HepG2 (cell line): ENCODE measurements around the gene SLC25A23. TPM values are rescaled to one million over a fixed set of nuclear protein-coding genes. Genes with fewer than 3 reads are reported as not detected.

Source experiments
- ATAC-seq: fragments of 200-7000 bp; cut with Tn5 transposase; 3 replicates; pipeline ENCODE4 v1.9.1; 2020; ENCODE audit warnings: mild to moderate bottlenecking, moderate library complexity
- BruUV-seq: library from RNA; stranded (reverse); fragments of 400-500 nt; replicated peaks from 2 replicates; lab custom pipeline; 2021; lab: Mats Ljungman, UMichigan
- CTCF ChIA-PET: fragments of 300-600 bp; formaldehyde crosslinking; extraction: SDS; loops from one replicate; lab custom pipeline; 2021; ENCODE audit warnings: low total read pairs, inconsistent platforms, low intra/inter-chr PET ratio; lab: Yijun Ruan, JAX
- POLR2A ChIA-PET: fragments of 350-600 bp; sonication (Branson Sonifier 250); formaldehyde crosslinking; loops from one replicate; lab custom pipeline; 2020; ENCODE audit warnings: antibody characterized with exemption, inconsistent platforms; lab: Yijun Ruan, JAX
- DNase-seq: peaks from one replicate; pipeline ENCODE4 v3.0.0-alpha.2; 2015; ENCODE audit warnings: low spot score
- FAIRE-seq: peaks from 3 replicates; lab custom pipeline; 2011; peaks lifted over from hg19 to GRCh38; lab: Jason Lieb, UNC
- H2AFZ ChIP-seq: one replicate; pipeline ENCODE4 v1.6.1; 2011; ENCODE audit warnings: low read length, inconsistent platforms
- H3K27ac ChIP-seq: fragments of 300-600 bp; 3 replicates; pipeline ENCODE4 v1.8.0; 2011; ENCODE audit warnings: mixed run types, mild to moderate bottlenecking, mixed read lengths, low read length, inconsistent platforms; ENCODE audit not compliant: insufficient read depth; ENCODE audit errors: extremely low read length
- H3K27me3 ChIP-seq, 2 experiments: fragments of 200-600 bp in 1 of 2; 2 replicates in 1 of 2; 3 replicates in 1 of 2; pipeline versions ENCODE4 v1.6.0 to v1.8.0; 2011; ENCODE audit warnings: low read length in 2 of 2, mild to moderate bottlenecking in 2 of 2, moderate library complexity in 2 of 2, inconsistent platforms in 1 of 2; ENCODE audit not compliant: insufficient read depth in 2 of 2, control insufficient read depth in 1 of 2
- H3K36me3 ChIP-seq, 2 experiments: fragments of 200-600 bp in 1 of 2; replicated peaks in 1 of 2; 2 replicates in 1 of 2; 3 replicates in 1 of 2; pipeline versions ENCODE4 v1.5.1 to v1.8.0; 2011; ENCODE audit warnings: low read length in 2 of 2, inconsistent platforms in 1 of 2; ENCODE audit not compliant: insufficient read depth in 2 of 2, control insufficient read depth in 1 of 2
- H3K4me1 ChIP-seq: 2 replicates; pipeline ENCODE4 v1.5.1; 2012; ENCODE audit warnings: low read length, inconsistent platforms; ENCODE audit not compliant: insufficient read depth
- H3K4me2 ChIP-seq: 2 replicates; pipeline ENCODE4 v1.6.0; 2011; ENCODE audit warnings: low read depth, low read length, inconsistent platforms
- H3K4me3 ChIP-seq, 3 experiments: fragments of 200-600 bp in 1 of 3; sonication (generic), shearing (Covaris generic) in 1 of 3; replicated peaks in 1 of 3; 2 replicates each; pipeline ENCODE4 v1.5.1; 2011 to 2016; ENCODE audit warnings: low read length in 3 of 3, inconsistent platforms in 2 of 3, low read depth in 2 of 3, mild to moderate bottlenecking in 2 of 3, control low read depth in 1 of 3, mixed read lengths in 1 of 3; ENCODE audit not compliant: insufficient read depth in 1 of 3
- H3K79me2 ChIP-seq: one replicate; pipeline ENCODE4 v1.6.1; 2011; ENCODE audit warnings: low read length, inconsistent platforms; ENCODE audit not compliant: insufficient read depth
- H3K9ac ChIP-seq: 2 replicates; pipeline ENCODE4 v1.6.0; 2011; ENCODE audit warnings: mild to moderate bottlenecking, low read depth, low read length, inconsistent platforms; ENCODE audit not compliant: insufficient read depth
- H3K9me3 ChIP-seq: 2 replicates; pipeline ENCODE4 v1.5.1; 2012; ENCODE audit warnings: mild to moderate bottlenecking, low read length
- H4K20me1 ChIP-seq: 2 replicates; pipeline ENCODE4 v1.6.0; 2011; ENCODE audit warnings: inconsistent platforms, mild to moderate bottlenecking, low read length, moderate library complexity; ENCODE audit not compliant: insufficient read depth
- CEBPG ChIP-seq: IDR thresholded peaks from 2 replicates; pipeline ENCODE4 v1.6.1; 2016
- HOXA7 ChIP-seq: sonication (generic); formaldehyde crosslinking; IDR thresholded peaks from 2 replicates; pipeline ENCODE4 v1.8.1; 2022; ENCODE audit warnings: mild to moderate bottlenecking, missing genetic modification reagents, moderate library complexity
- HOXA9 ChIP-seq: sonication (generic); formaldehyde crosslinking; IDR thresholded peaks from 2 replicates; pipeline ENCODE4 v1.8.1; 2022; ENCODE audit warnings: missing genetic modification reagents, mild to moderate bottlenecking, moderate library complexity, borderline replicate concordance
- KLF13 ChIP-seq: sonication (generic); formaldehyde crosslinking; IDR thresholded peaks from 2 replicates; pipeline ENCODE4 v1.4.0; 2020; ENCODE audit warnings: mild to moderate bottlenecking, missing genetic modification reagents
- KLF15 ChIP-seq: sonication (generic); formaldehyde crosslinking; IDR thresholded peaks from 2 replicates; pipeline ENCODE4 v1.8.1; 2023; ENCODE audit warnings: borderline replicate concordance, mild to moderate bottlenecking, inconsistent platforms, missing genetic modification reagents, mixed read lengths
- MIER2 ChIP-seq: IDR thresholded peaks from 2 replicates; pipeline ENCODE4 v1.6.1; 2016; ENCODE audit warnings: missing biosample characterization, missing genetic modification reagents
- RFXANK ChIP-seq: IDR thresholded peaks from 2 replicates; pipeline ENCODE4 v1.6.1; 2016
- SMC3 ChIP-seq: IDR thresholded peaks from 2 replicates; pipeline ENCODE4 v1.6.1; 2011; ENCODE audit warnings: low read length, improper control_type of control experiment
- ZC3H4 ChIP-seq: sonication (generic); formaldehyde crosslinking; IDR thresholded peaks from 2 replicates; pipeline ENCODE4 v1.4.0; 2020; ENCODE audit warnings: missing genetic modification reagents, borderline replicate concordance
- ZNF572 ChIP-seq: sonication (generic); formaldehyde crosslinking; IDR thresholded peaks from 2 replicates; pipeline ENCODE4 v1.5.1; 2020; ENCODE audit warnings: mild to moderate bottlenecking, missing genetic modification reagents
- ZNF678 ChIP-seq: sonication (generic); formaldehyde crosslinking; IDR thresholded peaks from 2 replicates; pipeline ENCODE4 v1.4.0; 2020; ENCODE audit warnings: mild to moderate bottlenecking, missing genetic modification reagents
- whole genome bisulfite sequencing: methylation state at CpG from one replicate; pipeline ENCODE4 v1.1.6; 2017; ENCODE audit warnings: low lambda C conversion rate; 5-methylcytosine and 5-hydroxymethylcytosine counted together
- in situ Hi-C: cut with HindIII; loops from 2 replicates; pipeline ENCODE4 v1.10.0; 2017; ENCODE audit warnings: low pct_unique_long_range_greater_than_20kb; ENCODE audit not compliant: extremely low pct_ligation_motif_present
- intact Hi-C: fragments of 100-400 bp; cut with micrococcal nuclease; formaldehyde crosslinking; loops from one replicate; pipeline ENCODE4 v1.10.0; 2022; ENCODE audit not compliant: unreplicated experiment
- polyA plus RNA-seq, 8 experiments: library from polyadenylated mRNA; depleted of rRNA in 3 of 8; stranded (reverse) in 7 of 8; unstranded in 1 of 8; fragments of >200 nt; fragmentation: Illumina TruSeq in 4 of 8; extraction: Trizol in 4 of 8; gene quantifications; 2 replicates each; pipeline versions ENCODE4 v1.2.1 to v1.2.3, GENCODE V29; 2011 to 2016; ENCODE audit warnings: low read depth in 4 of 8, missing spikeins in 1 of 8, mixed read lengths in 1 of 8; ENCODE audit not compliant: insufficient read depth in 1 of 8
- total RNA-seq, 5 experiments: library from RNA; depleted of rRNA; stranded (reverse); fragments of >200 nt; fragmentation: Illumina TruSeq; extraction: Trizol; gene quantifications; 2 replicates each; pipeline ENCODE4 v1.2.3, GENCODE V29; 2016; ENCODE audit warnings: low read depth in 1 of 5
- TF ChIP-seq, protein P1 (sequence below): sonication (generic); formaldehyde crosslinking; IDR thresholded peaks from 2 replicates; pipeline ENCODE4 v1.5.0; 2020; ENCODE audit warnings: mild to moderate bottlenecking, missing genetic modification reagents, moderate library complexity
- TF ChIP-seq, protein P2 (sequence below): sonication (generic); formaldehyde crosslinking; IDR thresholded peaks from 2 replicates; pipeline ENCODE4 v1.4.0; 2020; ENCODE audit warnings: missing genetic modification reagents
- TF ChIP-seq, protein P3 (sequence below): IDR thresholded peaks from 2 replicates; pipeline ENCODE4 v1.6.1; 2016; ENCODE audit warnings: low read depth, control low read depth
- TF ChIP-seq, protein P4 (sequence below): sonication (generic); formaldehyde crosslinking; IDR thresholded peaks from 2 replicates; pipeline ENCODE4 v1.4.0; 2020; ENCODE audit warnings: missing genetic modification reagents, borderline replicate concordance

Gene SLC25A23
- total and polyA plus RNA-seq, 2 of the 13 experiments (the other 11 are each of a cell fraction or from before 2014, with no cell fraction given) = 12.4 to 15.2 TPM

DNA sequence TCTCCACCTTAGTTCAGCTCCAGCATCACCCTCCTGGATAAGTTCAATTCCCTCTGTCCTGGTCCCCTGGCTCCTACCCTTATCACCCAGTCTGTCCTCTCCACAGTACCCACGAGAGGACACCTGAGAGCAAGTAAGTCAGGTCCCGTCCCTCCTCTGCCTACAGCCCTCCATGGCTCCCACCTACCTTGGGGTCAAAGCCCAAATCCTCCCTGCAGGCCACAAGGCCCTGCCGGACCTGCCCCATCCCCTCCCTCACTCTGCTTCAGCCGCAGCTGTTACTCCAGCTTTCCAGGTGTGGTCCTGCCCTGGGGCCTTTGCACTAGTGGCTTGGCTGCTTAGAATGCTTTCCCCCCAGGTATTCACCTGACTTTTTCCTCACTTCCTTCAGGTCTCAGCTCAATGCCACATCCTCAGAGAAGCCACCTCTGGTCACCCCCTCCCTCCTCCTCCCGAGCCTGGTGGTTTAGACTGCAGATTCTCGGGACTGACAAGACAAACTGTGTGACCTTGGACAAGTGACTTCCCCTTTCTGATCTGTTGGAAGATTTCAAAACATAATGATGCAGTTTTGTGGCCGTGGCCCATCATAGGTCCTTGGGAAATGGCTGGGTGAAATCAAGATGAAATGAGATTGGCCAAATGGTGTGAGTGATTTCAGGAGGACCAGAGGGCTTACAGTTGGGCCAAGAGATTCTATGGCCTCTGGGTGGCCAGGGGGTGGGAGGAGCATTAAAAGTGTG, 38.9 kb upstream of the SLC25A23 start:
- no peaks in the 10 kb centered on the region for H4K20me1 ChIP-seq
- 33% methylated on average over 7 of the region's 7 CpGs for WGBS
- H3K9ac ChIP-seq = no peak overlapping the region
- POLR2A ChIA-PET = no interaction called here
- no peak for FAIRE-seq
- H2AFZ ChIP-seq = no peak overlapping the region
- CTCF ChIA-PET = no interaction called here
- H3K27me3 ChIP-seq = peaks cover 3 to 34% of the 10 kb centered on the region in 2 experiments
- intact Hi-C loops = no loop called here
- TF ChIP-seq ZNF678 (CRISPR knock-in tag) (no peak), RFXANK (no peak), HOXA7 (no peak), ZC3H4 (CRISPR knock-in tag) (no peak), SMC3 (no peak), MIER2 (CRISPR knock-in tag) (no peak), ZNF572 (CRISPR knock-in tag) (no peak), KLF13 (CRISPR knock-in tag) (no peak), HOXA9 (CRISPR knock-in tag) (no peak), KLF15 (CRISPR knock-in tag) (no peak), CEBPG (CRISPR knock-in tag) (no peak)
- TF ChIP-seq, protein P1, sequence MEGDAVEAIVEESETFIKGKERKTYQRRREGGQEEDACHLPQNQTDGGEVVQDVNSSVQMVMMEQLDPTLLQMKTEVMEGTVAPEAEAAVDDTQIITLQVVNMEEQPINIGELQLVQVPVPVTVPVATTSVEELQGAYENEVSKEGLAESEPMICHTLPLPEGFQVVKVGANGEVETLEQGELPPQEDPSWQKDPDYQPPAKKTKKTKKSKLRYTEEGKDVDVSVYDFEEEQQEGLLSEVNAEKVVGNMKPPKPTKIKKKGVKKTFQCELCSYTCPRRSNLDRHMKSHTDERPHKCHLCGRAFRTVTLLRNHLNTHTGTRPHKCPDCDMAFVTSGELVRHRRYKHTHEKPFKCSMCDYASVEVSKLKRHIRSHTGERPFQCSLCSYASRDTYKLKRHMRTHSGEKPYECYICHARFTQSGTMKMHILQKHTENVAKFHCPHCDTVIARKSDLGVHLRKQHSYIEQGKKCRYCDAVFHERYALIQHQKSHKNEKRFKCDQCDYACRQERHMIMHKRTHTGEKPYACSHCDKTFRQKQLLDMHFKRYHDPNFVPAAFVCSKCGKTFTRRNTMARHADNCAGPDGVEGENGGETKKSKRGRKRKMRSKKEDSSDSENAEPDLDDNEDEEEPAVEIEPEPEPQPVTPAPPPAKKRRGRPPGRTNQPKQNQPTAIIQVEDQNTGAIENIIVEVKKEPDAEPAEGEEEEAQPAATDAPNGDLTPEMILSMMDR (CRISPR knock-in tag) = no peak
- TF ChIP-seq, protein P2, sequence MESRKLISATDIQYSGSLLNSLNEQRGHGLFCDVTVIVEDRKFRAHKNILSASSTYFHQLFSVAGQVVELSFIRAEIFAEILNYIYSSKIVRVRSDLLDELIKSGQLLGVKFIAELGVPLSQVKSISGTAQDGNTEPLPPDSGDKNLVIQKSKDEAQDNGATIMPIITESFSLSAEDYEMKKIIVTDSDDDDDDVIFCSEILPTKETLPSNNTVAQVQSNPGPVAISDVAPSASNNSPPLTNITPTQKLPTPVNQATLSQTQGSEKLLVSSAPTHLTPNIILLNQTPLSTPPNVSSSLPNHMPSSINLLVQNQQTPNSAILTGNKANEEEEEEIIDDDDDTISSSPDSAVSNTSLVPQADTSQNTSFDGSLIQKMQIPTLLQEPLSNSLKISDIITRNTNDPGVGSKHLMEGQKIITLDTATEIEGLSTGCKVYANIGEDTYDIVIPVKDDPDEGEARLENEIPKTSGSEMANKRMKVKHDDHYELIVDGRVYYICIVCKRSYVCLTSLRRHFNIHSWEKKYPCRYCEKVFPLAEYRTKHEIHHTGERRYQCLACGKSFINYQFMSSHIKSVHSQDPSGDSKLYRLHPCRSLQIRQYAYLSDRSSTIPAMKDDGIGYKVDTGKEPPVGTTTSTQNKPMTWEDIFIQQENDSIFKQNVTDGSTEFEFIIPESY = no peak
- TF ChIP-seq, protein P3, sequence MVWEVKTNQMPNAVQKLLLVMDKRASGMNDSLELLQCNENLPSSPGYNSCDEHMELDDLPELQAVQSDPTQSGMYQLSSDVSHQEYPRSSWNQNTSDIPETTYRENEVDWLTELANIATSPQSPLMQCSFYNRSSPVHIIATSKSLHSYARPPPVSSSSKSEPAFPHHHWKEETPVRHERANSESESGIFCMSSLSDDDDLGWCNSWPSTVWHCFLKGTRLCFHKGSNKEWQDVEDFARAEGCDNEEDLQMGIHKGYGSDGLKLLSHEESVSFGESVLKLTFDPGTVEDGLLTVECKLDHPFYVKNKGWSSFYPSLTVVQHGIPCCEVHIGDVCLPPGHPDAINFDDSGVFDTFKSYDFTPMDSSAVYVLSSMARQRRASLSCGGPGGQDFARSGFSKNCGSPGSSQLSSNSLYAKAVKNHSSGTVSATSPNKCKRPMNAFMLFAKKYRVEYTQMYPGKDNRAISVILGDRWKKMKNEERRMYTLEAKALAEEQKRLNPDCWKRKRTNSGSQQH (CRISPR knock-in tag) = no peak
- TF ChIP-seq, protein P4, sequence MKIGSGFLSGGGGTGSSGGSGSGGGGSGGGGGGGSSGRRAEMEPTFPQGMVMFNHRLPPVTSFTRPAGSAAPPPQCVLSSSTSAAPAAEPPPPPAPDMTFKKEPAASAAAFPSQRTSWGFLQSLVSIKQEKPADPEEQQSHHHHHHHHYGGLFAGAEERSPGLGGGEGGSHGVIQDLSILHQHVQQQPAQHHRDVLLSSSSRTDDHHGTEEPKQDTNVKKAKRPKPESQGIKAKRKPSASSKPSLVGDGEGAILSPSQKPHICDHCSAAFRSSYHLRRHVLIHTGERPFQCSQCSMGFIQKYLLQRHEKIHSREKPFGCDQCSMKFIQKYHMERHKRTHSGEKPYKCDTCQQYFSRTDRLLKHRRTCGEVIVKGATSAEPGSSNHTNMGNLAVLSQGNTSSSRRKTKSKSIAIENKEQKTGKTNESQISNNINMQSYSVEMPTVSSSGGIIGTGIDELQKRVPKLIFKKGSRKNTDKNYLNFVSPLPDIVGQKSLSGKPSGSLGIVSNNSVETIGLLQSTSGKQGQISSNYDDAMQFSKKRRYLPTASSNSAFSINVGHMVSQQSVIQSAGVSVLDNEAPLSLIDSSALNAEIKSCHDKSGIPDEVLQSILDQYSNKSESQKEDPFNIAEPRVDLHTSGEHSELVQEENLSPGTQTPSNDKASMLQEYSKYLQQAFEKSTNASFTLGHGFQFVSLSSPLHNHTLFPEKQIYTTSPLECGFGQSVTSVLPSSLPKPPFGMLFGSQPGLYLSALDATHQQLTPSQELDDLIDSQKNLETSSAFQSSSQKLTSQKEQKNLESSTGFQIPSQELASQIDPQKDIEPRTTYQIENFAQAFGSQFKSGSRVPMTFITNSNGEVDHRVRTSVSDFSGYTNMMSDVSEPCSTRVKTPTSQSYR (CRISPR knock-in tag) = no peak
- no peak overlapping the region for H3K27ac ChIP-seq
- H3K4me3 ChIP-seq = no peak overlapping the region
- H3K79me2 ChIP-seq = no peaks in the 10 kb centered on the region
- no peak overlapping the region for H3K4me2 ChIP-seq
- no peaks in the 10 kb centered on the region for H3K4me1 ChIP-seq
- H3K9me3 ChIP-seq = no peaks in the 10 kb centered on the region
- in situ Hi-C loops = no loop called here
- no peaks in the 10 kb centered on the region for H3K36me3 ChIP-seq
- BruUV-seq = no TSS peak
- ATAC-seq = no peak
- DNase-seq = no peak
